HG03159 (cell line): Measurements from ENCODE around the gene TBCK.

ENCODE experiments used
- ATAC-seq: cut with Tn5 transposase; IDR thresholded peaks from one replicate; pipeline ENCODE4 v1.9.1; 2021; ENCODE audit warnings: mild to moderate bottlenecking, moderate library complexity; ENCODE audit not compliant: unreplicated experiment

Gene TBCK

DNA sequence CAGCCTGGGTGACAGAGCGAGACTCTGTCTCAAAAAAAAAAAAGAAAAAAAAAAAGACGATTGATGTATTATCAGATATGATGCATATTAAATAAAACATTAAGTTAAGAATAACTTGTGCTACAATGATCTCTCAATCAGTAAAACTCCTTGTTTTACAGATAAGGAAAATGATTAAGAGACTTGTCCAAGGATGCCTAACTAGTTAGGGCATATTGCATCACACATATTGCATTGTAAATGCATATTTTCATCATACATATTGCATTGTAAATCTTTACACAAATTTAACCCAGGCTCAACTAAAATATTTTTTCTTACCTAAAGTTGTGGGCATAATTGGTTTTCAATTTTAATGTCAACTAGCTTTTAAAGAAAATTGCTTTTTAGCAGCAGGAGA, 26.3 kb downstream of the TBCK start:
- ATAC-seq: no peak

GRCh38 chr4:106287353-106287969, 28.5 kb downstream of the TBCK start:
- no peak for ATAC-seq

DNA sequence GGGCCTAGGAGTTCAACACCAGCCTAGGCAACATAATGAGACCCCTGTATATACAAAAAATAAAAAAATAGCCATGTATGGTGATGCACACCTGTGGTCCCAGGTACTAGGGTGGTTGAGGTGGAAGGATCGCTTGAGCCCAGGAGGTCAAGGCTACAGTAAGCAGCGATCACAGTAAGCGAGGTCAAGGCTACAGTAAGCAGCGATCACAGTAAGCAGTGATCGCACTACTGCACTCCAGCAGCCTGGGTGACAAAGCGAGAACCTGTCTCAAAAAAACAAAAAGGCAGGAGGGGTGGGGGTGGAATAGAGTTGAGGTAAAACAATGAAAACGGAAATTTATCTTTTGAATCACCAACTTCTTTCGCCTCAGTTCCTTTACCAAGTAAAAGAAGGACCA, 29.4 kb downstream of the TBCK start:
- no peak for ATAC-seq

DNA sequence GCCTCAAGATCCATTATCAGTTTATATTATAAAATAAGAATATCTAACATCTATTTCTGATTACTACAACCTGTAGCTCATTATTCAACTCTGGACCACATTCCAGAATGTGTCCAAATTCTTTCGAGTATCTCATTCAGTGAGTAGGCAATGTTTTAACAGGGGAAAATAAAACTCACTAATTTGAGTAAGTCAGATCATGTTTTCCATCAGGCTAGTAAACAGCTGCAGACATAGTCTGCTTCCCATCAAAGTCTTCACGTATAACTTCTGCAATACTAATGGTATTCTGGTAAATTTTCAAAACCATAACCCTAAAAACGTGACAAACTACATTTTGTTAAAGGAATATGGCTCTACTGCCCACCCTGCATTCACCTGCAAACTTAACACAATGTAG, 31.8 kb downstream of the TBCK start:
- no peak for ATAC-seq

DNA sequence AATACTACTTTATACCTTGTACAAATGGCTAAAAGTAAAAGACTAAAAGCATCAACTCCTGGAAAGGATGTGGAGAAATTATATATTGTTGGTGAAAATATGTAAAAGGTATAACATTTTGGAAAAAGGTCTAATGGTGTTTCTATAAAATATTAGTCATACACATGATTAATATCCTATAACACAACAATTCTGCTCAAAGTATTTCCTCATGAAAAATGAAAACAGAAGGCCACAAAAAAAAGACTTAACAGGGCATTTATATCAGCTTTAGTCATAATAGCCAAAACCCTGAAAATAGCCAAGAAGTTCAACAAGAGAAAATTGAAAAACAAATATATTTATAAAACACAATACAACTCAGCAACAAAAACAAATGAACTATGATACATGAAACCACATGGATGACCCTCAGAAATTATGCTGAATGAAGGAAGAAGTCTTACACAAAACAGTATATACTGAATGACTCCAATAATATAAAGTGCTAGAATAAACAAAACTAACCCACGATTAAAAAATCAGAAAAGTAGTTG, 38.8 kb downstream of the TBCK start:
- no peak for ATAC-seq

DNA sequence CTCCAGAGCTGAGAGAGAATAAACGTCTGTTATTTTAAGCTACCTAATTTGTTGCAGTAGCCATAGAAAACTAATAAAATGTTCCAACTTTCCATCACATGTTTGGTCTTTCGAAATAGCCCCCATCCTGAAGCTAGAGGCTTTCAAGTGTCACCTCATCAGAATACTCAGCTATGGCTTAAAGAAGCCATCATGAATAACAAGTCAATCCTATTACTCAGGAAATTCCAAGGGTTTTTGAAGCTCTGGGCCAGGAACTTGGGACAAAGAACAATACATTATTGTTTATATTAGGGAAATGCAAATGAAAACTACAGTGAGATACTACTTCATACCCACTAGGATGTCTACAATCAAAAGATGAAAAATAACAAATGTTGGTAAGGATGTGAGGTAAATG, 42.2 kb downstream of the TBCK start:
- ATAC-seq: no peak

GRCh38 chr4:106270736-106271135, 45.3 kb downstream of the TBCK start:
- ATAC-seq: no peak

GRCh38 chr4:106269711-106270110, 46.3 kb downstream of the TBCK start:
- ATAC-seq: no peak

DNA sequence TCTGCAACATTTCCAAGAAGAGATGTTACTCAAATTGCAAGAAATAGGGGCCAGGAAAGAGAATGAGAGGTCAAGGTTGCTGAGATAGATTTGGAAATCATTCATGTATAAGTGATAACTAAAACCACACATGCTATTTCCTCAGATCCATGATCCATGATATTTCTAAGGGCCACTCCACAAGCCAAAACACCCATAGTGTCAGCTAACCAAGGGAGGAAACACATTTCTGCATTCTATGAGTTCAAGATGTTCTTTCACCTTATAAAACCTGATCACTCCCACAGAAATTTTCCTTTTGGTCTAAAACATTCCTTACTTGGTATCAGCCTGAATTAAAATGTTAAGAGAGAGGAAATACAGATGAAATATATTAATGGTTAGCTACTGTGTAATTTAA, 47.2 kb downstream of the TBCK start:
- ATAC-seq: no peak

DNA sequence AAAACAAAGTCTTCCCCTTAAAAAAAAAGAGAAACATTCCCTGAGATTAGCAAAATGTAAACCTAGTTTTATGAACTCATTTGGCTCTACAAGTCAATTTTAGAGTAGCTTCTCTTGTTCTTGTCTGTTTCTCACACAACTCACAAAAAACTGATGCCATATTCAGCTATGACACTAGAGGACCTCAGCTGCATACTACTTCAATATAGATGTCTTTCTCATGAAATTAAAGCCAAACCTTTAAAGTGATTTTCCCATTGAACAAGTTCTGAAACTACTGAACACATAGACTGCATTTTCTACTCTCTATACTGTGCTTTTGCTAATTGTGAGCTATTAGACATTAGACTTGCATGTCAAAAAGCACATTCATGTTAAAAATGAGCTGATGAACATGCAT, 49.8 kb downstream of the TBCK start:
- peak; percentile 73 for ATAC-seq

DNA sequence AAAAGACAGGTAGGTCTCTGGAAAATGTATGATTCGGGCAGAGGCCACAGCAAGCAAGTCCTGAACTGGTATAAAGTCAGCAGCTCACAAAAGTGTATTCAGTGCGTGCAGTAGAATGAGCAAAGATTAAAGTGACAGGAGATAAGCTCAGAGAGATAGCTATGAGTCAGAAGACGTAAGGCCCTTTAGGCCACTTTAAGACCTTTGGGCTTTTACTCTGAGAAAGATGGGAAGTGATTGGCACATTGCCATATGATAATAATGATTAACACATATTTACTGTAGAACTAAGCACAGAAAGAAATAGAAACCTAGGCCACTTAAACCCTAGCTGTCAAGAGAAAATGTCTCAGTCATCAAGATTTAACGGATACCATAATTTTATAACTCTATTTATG, 51.7 kb downstream of the TBCK start:
- ATAC-seq: no peak

- ATAC-seq: no peak
These were observed 52.2 kb downstream of the TBCK start for GRCh38 chr4:106263594-106264330.

GRCh38 chr4:106261980-106262379, 54.0 kb downstream of the TBCK start:
- ATAC-seq: no peak

DNA sequence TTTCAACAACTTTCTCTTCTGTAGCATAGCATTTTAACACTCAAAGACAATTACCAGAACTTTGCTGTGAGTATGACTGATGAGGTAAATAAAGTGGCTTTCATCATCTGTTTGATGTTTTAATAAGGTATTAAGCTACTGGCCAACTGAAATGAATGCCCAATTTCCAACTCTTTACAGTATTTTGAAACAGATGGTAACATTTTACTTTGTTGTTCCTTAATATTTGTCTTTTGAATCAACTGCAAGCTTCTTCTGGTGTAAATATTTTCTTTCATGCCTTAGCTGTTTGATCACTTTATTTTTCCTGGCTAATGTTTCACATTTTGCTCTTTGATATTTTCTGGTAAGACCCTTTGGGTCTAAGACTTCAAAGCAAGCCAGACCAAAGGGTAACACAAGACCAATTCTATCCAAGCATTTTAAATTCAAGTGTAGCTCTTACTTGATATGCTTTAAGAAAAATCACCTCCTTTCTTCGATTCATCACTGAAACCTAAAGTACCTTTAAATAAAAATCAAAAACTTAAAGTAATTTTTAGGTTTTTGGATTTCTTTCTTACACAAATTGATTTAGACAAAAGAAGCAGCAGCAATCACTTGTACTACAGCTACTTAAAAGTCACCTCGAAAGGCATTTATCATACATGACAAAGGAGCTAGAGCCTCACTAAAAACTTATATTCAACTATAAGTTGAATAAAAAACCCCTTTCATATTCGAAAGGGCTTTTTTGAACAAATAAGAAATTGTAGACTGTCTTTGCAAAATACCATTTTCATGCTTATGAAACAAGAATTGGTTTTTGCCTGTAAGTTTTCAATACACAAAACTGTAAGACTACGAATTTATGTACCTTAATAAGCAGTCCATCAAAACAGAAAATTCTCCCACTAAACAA, 57.6 kb downstream of the TBCK start:
- ATAC-seq: no peak

- ATAC-seq: no peak
These were observed 59.8 kb downstream of the TBCK start for GRCh38 chr4:106256190-106256589.

GRCh38 chr4:106255195-106255594, 60.8 kb downstream of the TBCK start:
- ATAC-seq: no peak

DNA sequence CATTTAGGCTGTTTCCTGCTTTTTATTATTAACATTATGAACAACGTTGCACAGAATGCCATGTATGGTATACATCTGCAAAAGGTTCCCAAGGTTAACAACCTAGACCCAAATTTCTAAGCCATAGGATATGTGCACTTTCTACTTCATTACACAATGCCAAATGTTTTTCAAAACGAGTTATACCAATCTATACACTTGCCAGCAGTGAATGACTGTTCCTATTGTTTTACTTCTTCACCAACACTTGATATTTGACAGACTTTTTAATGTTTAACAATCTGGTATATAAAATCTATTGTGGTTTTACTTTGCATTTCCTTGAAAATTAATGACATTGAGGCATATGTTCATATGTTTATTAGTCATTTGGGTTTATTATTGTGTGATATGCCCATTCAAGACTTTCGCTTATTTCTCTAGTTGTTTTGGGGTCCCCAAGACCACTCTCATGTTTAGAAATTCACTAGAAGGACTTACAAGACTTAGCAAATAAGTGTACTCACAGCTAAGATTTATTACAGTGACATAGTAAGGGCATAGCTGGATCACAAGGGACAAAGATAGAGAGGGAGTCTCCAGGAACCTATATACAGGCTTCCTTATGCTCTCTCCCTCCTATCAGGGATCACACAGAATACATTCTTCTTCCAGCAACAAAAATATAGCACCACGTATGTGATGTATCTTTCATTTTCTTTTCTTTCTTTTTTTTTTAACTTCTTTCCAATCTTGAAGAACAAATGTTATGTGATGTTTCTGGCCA, 62.5 kb downstream of the TBCK start:
- no peak for ATAC-seq

DNA sequence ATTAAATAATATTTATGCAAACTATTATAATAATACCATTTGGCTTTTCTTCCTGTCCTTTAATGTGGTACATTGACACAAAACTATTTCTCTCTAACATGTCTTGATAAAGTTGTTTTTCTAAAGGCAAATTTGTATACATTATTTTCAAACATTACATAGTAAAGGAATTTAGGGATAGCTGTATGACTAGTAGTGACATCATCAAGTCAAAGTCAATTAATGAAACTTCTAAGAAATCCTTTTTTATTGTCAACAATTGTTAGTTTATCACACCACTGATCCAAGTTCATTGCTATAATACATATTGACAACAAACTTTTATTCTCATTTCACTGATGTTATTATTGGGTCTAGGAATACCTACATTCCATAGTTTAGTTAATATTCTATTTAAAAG, 68.4 kb downstream of the TBCK start:
- ATAC-seq: no peak

- ATAC-seq: no peak
These were observed 69.6 kb downstream of the TBCK start for GRCh38 chr4:106246441-106246840.

GRCh38 chr4:106245176-106245575, 70.8 kb downstream of the TBCK start:
- no peak for ATAC-seq

DNA sequence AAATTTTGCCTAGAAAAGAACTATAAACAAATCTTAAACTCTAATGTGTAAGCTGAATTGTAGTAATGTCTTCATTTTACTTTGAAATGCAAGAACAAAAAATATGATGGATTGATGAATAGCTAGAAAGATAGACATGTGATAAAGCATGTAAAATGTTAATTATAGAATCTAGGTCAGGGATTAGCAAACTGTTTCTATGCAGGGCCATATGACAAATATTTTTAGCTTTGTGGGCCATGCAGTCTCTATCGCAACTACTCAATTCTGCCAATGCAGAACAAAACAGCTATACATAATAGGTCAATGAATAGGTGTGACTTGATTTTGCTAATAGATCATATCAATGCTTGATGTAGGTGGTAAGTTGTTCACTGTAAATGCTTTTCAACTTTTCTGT, 75.3 kb downstream of the TBCK start:
- no peak for ATAC-seq
